SJSA1 (cell line): ENCODE measurements around the gene CREB5. TPM values are rescaled to one million over a fixed set of nuclear protein-coding genes. Genes with fewer than 3 reads are reported as not detected.
"Not testable (repeated sequence)": the region's sequence is repeated elsewhere in the genome, so short reads cannot be mapped to it uniquely, and the experiment has no call there.

Experiments
- DNase-seq, 2 experiments: peaks; one replicate each; pipeline ENCODE4 v3.0.0-alpha.2; 2015 to 2020; ENCODE audit warnings: low spot score in 2 of 2, low read depth in 1 of 2
- H3K27ac ChIP-seq: fragments of 250-450 bp; sonication (Bioruptor Pico); 2 replicates; pipeline ENCODE4 v1.5.1; 2020; ENCODE audit warnings: mild to moderate bottlenecking, moderate library complexity
- H3K27me3 ChIP-seq: fragments of 250-450 bp; sonication (Bioruptor Pico); replicated peaks from 2 replicates; pipeline ENCODE4 v1.5.1; 2020; ENCODE audit warnings: mild to moderate bottlenecking, moderate library complexity
- H3K36me3 ChIP-seq: fragments of 250-450 bp; sonication (Bioruptor Pico); 2 replicates; pipeline ENCODE4 v1.5.1; 2020; ENCODE audit warnings: mild to moderate bottlenecking
- H3K4me1 ChIP-seq: fragments of 250-450 bp; sonication (Bioruptor Pico); replicated peaks from 2 replicates; pipeline ENCODE4 v1.6.1; 2021; ENCODE audit warnings: mild to moderate bottlenecking
- H3K4me3 ChIP-seq: fragments of 250-450 bp; sonication (Bioruptor Pico); 2 replicates; pipeline ENCODE4 v1.5.1; 2020; ENCODE audit warnings: mild to moderate bottlenecking
- H3K9me3 ChIP-seq: fragments of 250-450 bp; sonication (Bioruptor Pico); replicated peaks from 2 replicates; pipeline ENCODE4 v1.5.1; 2020; ENCODE audit warnings: mild to moderate bottlenecking
- total RNA-seq: library from RNA; depleted of rRNA; stranded (reverse); fragments of >200 nt; shearing (Covaris generic); gene quantifications from 2 replicates; pipeline ENCODE4 v1.2.3, GENCODE V29; 2014

Gene CREB5
- total RNA-seq, 1 experiment from 2014 or later = 1.00 TPM

GRCh38 chr7:28818996-28819395 lies 406.7 kb downstream of the CREB5 start:
- H3K36me3 ChIP-seq = no peaks in the 10 kb centered on the region
- no peak overlapping the region for H3K4me3 ChIP-seq
- H3K4me1 ChIP-seq = no peaks in the 10 kb centered on the region
- no peaks in the 10 kb centered on the region for H3K9me3 ChIP-seq
- H3K27me3 ChIP-seq = no peaks in the 10 kb centered on the region
- no peak overlapping the region for H3K27ac ChIP-seq
- no peak for DNase-seq

- Histone ChIP-seq H3K36me3 (no peaks in the 10 kb centered on the region), H3K4me3 (no peak overlapping the region), H3K4me1 (no peaks in the 10 kb centered on the region), H3K27ac (no peak overlapping the region), H3K27me3 (0 out of 2 replicates have a peak, but pooled peaks cover 2% of the 10 kb centered on the region), H3K9me3 (no peaks in the 10 kb centered on the region)
- DNase-seq = no peak
Observed at GRCh38 chr7:28823582-28823981, 411.3 kb downstream of the CREB5 start.

DNA sequence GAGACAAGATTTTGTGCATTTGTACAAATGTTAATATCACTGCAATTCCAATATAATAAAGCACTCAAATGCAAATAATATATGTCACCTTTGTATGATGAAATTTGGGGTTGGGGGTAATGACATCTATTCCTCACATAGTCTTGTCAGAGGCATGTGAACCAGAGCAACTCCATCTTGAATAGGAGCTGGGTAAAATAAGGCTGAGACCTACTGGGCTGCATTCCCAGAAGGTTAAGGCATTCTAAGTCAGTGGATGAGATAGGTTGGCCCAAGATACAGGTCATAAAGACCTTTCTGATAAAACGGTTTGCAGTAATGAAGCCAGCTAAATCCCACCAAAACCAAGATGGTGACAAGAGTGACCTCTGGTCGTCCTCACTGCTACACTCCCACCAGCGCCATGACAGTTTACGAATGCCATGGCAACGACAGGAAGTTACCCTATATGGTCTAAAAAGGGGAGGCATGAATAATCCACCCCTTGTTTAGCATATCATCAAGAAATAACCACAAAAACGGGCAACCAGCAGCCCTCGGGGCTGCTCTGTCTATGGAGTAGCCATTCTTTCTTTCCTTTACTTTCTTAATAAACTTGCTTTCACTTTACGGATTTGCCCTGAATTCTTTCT lies 413.6 kb downstream of the CREB5 start:
- not testable (repeated sequence) for H3K4me1 ChIP-seq, H3K27me3 ChIP-seq, H3K27ac ChIP-seq, H3K36me3 ChIP-seq, DNase-seq, H3K9me3 ChIP-seq, H3K4me3 ChIP-seq

GRCh38 chr7:28830846-28831245 lies 418.5 kb downstream of the CREB5 start:
- H3K27ac ChIP-seq = no peak overlapping the region
- H3K4me1 ChIP-seq = no peaks in the 10 kb centered on the region
- H3K27me3 ChIP-seq = no peaks in the 10 kb centered on the region
- H3K4me3 ChIP-seq = no peak overlapping the region
- no peaks in the 10 kb centered on the region for H3K9me3 ChIP-seq
- no peaks in the 10 kb centered on the region for H3K36me3 ChIP-seq
- DNase-seq = no peak

GRCh38 chr7:28832669-28833068 lies 420.4 kb downstream of the CREB5 start:
- Histone ChIP-seq H3K4me3 (no peak overlapping the region), H3K36me3 (no peaks in the 10 kb centered on the region), H3K27me3 (no peaks in the 10 kb centered on the region), H3K9me3 (no peaks in the 10 kb centered on the region), H3K27ac (no peak overlapping the region), H3K4me1 (no peaks in the 10 kb centered on the region)
- no peak for DNase-seq

DNA sequence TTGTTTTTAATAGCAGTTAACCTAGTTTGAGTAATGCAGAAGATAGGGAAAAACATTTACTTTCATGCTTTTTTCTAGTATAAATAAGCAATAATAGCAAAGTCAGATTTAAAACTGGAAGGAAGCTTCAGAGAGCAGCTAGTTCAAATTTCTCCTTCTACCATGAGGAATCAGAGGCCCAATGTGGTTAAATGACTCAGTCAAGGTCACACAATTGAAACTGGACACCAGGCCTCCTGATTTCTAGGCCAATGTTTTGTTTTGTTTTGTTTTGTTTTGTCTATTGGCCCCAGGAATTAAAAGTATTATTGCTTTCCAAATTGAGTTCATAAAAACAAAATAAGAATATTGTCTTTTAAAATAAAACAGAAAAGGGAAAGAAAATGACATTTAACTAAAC lies 423.5 kb downstream of the CREB5 start:
- Histone ChIP-seq H3K27me3 (no peaks in the 10 kb centered on the region; the same call in 1 of the 2 replicates), H3K9me3 (no peaks in the 10 kb centered on the region), H3K4me3 (no peak overlapping the region), H3K27ac (no peak overlapping the region), H3K4me1 (no peaks in the 10 kb centered on the region), H3K36me3 (no peaks in the 10 kb centered on the region)
- no peak for DNase-seq

DNA sequence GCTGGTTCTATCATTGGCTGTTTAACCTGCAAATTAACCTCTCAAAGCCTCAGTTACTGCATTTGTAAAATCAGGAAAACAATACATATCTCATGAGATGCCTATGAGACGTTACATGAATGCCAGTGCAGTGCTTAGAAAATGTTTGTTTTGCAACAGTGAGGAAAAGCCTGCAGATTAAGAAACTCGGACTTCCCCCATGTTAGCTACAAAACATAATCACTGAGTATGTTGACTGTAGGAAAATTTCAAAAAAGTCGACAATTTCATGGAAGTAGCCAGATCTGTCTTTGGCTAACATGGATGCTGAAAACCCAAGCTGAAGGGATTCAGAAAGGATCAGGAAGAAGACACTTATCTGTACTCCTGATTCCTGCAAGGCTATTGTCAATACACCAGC lies 424.4 kb downstream of the CREB5 start:
- H3K27me3 ChIP-seq = no peaks in the 10 kb centered on the region; the same call in 1 of the 2 replicates
- no peaks in the 10 kb centered on the region for H3K9me3 ChIP-seq
- no peak overlapping the region for H3K4me3 ChIP-seq
- no peak overlapping the region for H3K27ac ChIP-seq
- DNase-seq = no peak
- H3K4me1 ChIP-seq = no peaks in the 10 kb centered on the region
- no peaks in the 10 kb centered on the region for H3K36me3 ChIP-seq

GRCh38 chr7:28837216-28837615 lies 424.9 kb downstream of the CREB5 start:
- no peak for DNase-seq
- no peaks in the 10 kb centered on the region for H3K36me3 ChIP-seq
- H3K4me1 ChIP-seq = no peaks in the 10 kb centered on the region
- H3K27ac ChIP-seq = no peak overlapping the region
- no peaks in the 10 kb centered on the region; the same call in 1 of the 2 replicates for H3K27me3 ChIP-seq
- no peak overlapping the region for H3K4me3 ChIP-seq
- no peaks in the 10 kb centered on the region for H3K9me3 ChIP-seq

DNA sequence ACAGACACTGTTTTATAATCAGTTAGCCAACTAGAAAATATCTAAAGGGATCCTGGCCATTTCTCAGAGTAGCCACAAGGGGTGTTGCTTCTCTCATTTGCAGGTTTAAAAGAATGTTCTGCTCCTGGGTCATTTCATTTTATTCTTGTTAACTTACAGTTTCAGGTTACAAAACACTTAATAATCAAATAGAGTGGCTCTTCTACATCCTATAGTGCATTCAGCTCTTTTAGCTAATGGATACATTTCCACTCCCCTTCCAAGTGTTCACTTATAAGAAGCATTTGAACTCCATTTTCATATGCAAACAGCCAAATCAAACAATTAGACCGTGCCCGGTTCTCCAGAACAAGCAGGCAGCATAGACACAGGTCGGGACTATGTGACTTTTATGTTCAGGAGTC lies 428.3 kb downstream of the CREB5 start:
- Histone ChIP-seq H3K9me3 (no peaks in the 10 kb centered on the region), H3K36me3 (no peaks in the 10 kb centered on the region), H3K4me1 (no peaks in the 10 kb centered on the region), H3K27ac (no peak overlapping the region), H3K4me3 (no peak overlapping the region), H3K27me3 (no peaks in the 10 kb centered on the region; the same call in 1 of the 2 replicates)
- DNase-seq = no peak

- Histone ChIP-seq H3K36me3 (no peaks in the 10 kb centered on the region), H3K4me1 (no peaks in the 10 kb centered on the region), H3K4me3 (no peak overlapping the region), H3K27ac (no peak overlapping the region), H3K9me3 (no peaks in the 10 kb centered on the region), H3K27me3 (no peaks in the 10 kb centered on the region; the same call in 1 of the 2 replicates)
- no peak for DNase-seq
Observed at GRCh38 chr7:28841766-28842165, 429.4 kb downstream of the CREB5 start.

GRCh38 chr7:28842769-28843295 lies 430.5 kb downstream of the CREB5 start:
- Histone ChIP-seq H3K36me3 (no peaks in the 10 kb centered on the region), H3K4me1 (no peaks in the 10 kb centered on the region), H3K27me3 (no peaks in the 10 kb centered on the region; the same call in 1 of the 2 replicates), H3K9me3 (no peaks in the 10 kb centered on the region), H3K4me3 (no peak overlapping the region), H3K27ac (no peak overlapping the region)
- no peak for DNase-seq

GRCh38 chr7:28845106-28845505 lies 432.8 kb downstream of the CREB5 start:
- Histone ChIP-seq H3K36me3 (no peaks in the 10 kb centered on the region), H3K4me1 (no peaks in the 10 kb centered on the region), H3K27ac (no peak overlapping the region), H3K27me3 (no peaks in the 10 kb centered on the region; the same call in 1 of the 2 replicates), H3K9me3 (no peaks in the 10 kb centered on the region), H3K4me3 (no peak overlapping the region)
- no peak for DNase-seq

GRCh38 chr7:28847176-28847575 lies 434.9 kb downstream of the CREB5 start:
- H3K4me3 ChIP-seq = no peak overlapping the region
- H3K4me1 ChIP-seq = no peaks in the 10 kb centered on the region
- H3K9me3 ChIP-seq = no peaks in the 10 kb centered on the region
- no peaks in the 10 kb centered on the region for H3K36me3 ChIP-seq
- peaks cover 12% of the 10 kb centered on the region; the same call in 1 of the 2 replicates for H3K27me3 ChIP-seq
- no peak for DNase-seq
- H3K27ac ChIP-seq = no peak overlapping the region

GRCh38 chr7:28847681-28848080 lies 435.4 kb downstream of the CREB5 start:
- Histone ChIP-seq H3K4me3 (no peak overlapping the region), H3K4me1 (no peaks in the 10 kb centered on the region), H3K36me3 (no peaks in the 10 kb centered on the region), H3K9me3 (no peaks in the 10 kb centered on the region), H3K27ac (no peak overlapping the region), H3K27me3 (peaks cover 14% of the 10 kb centered on the region)
- DNase-seq = no peak

- H3K36me3 ChIP-seq = no peaks in the 10 kb centered on the region
- no peaks in the 10 kb centered on the region for H3K9me3 ChIP-seq
Observed at GRCh38 chr7:28848906-28849305, 436.6 kb downstream of the CREB5 start.

More at GRCh38 chr7:28848906-28849305, 436.6 kb downstream of the CREB5 start:
- Histone ChIP-seq H3K27ac (no peak overlapping the region), H3K27me3 (peaks cover 26% of the 10 kb centered on the region), H3K4me3 (no peak overlapping the region), H3K4me1 (peaks cover 4% of the 10 kb centered on the region)
- no peak for DNase-seq
